Activated T-helper 17 cell treated with anti-CD3 and anti-CD28 coated beads, Interleukin-2, amount 50 U/mL, for 72 hours (primary cell): ENCODE data around the gene RAB6B. TPM values are rescaled to one million over a fixed set of nuclear protein-coding genes. Genes with fewer than 3 reads are reported as not detected.

Source experiments
- ATAC-seq: fragments of 150-1000 bp; cut with Tn5 transposase; replicated peaks from 2 replicates; pipeline ENCODE4 v1.10.0; 2021; ENCODE audit warnings: mild to moderate bottlenecking, moderate library complexity
- H3K27ac Mint-ChIP-seq: one replicate; pipeline ENCODE4 v1.8.0; 2022; ENCODE audit warnings: mixed read lengths
- H3K27me3 Mint-ChIP-seq: one replicate; pipeline ENCODE4 v1.8.0; 2022; ENCODE audit warnings: mixed read lengths
- H3K36me3 Mint-ChIP-seq: one replicate; pipeline ENCODE4 v1.8.0; 2022; ENCODE audit warnings: low read depth, mild to moderate bottlenecking, mixed read lengths
- H3K4me1 Mint-ChIP-seq: one replicate; pipeline ENCODE4 v1.8.0; 2022; ENCODE audit warnings: mixed read lengths
- H3K4me3 Mint-ChIP-seq: one replicate; pipeline ENCODE4 v1.8.0; 2022; ENCODE audit warnings: mild to moderate bottlenecking, mixed read lengths
- H3K9me3 Mint-ChIP-seq: one replicate; pipeline ENCODE4 v1.8.0; 2022; ENCODE audit warnings: mixed read lengths
- total RNA-seq, 2 donors: library from RNA; stranded (reverse); gene quantifications; one replicate each; pipeline ENCODE4 v1.2.3, GENCODE V29; 2022

RAB6B gene
- total RNA-seq, 2 donors from 2014 or later = 0.19 to 3.1 TPM

GRCh38 chr3:133893683-133894352 is 1.9 kb downstream of the RAB6B start:
- peaks cover 32% of the 10 kb centered on the region for H3K27me3 Mint-ChIP-seq
- H3K9me3 Mint-ChIP-seq = no peaks in the 10 kb centered on the region
- H3K4me3 Mint-ChIP-seq = no peak overlapping the region
- no peak for ATAC-seq
- H3K4me1 Mint-ChIP-seq = no peaks in the 10 kb centered on the region
- no peaks in the 10 kb centered on the region for H3K36me3 Mint-ChIP-seq
- no peak overlapping the region for H3K27ac Mint-ChIP-seq

GRCh38 chr3:133892541-133893231 is 3.0 kb downstream of the RAB6B start:
- Mint-ChIP-seq H3K9me3 (no peaks in the 10 kb centered on the region), H3K4me1 (no peaks in the 10 kb centered on the region), H3K4me3 (no peak overlapping the region), H3K27ac (no peak overlapping the region), H3K36me3 (no peaks in the 10 kb centered on the region), H3K27me3 (peaks cover 28% of the 10 kb centered on the region)
- ATAC-seq = no peak

- no peak overlapping the region for H3K4me3 Mint-ChIP-seq
- ATAC-seq = no peak
- no peaks in the 10 kb centered on the region for H3K36me3 Mint-ChIP-seq
- peaks cover 21% of the 10 kb centered on the region for H3K27me3 Mint-ChIP-seq
- no peak overlapping the region for H3K27ac Mint-ChIP-seq
- H3K9me3 Mint-ChIP-seq = no peaks in the 10 kb centered on the region
- H3K4me1 Mint-ChIP-seq = no peaks in the 10 kb centered on the region
Measured at GRCh38 chr3:133891662-133892378, 3.9 kb downstream of the RAB6B start.

GRCh38 chr3:133890972-133891644 is 4.6 kb downstream of the RAB6B start:
- H3K4me1 Mint-ChIP-seq = no peaks in the 10 kb centered on the region

GRCh38 chr3:133890037-133890436 is 5.6 kb downstream of the RAB6B start:
- ATAC-seq = no peak
- Mint-ChIP-seq H3K9me3 (no peaks in the 10 kb centered on the region), H3K36me3 (no peaks in the 10 kb centered on the region), H3K27me3 (peaks cover 17% of the 10 kb centered on the region), H3K4me3 (no peak overlapping the region), H3K4me1 (no peaks in the 10 kb centered on the region), H3K27ac (no peak overlapping the region)

More at GRCh38 chr3:133890972-133891644, 4.6 kb downstream of the RAB6B start:
- ATAC-seq = no peak
- H3K4me3 Mint-ChIP-seq = no peak overlapping the region
- no peak overlapping the region for H3K27ac Mint-ChIP-seq
- H3K27me3 Mint-ChIP-seq = peaks cover 16% of the 10 kb centered on the region
- no peaks in the 10 kb centered on the region for H3K36me3 Mint-ChIP-seq
- H3K9me3 Mint-ChIP-seq = no peaks in the 10 kb centered on the region

GRCh38 chr3:133888726-133889340 is 6.8 kb downstream of the RAB6B start:
- H3K9me3 Mint-ChIP-seq = no peaks in the 10 kb centered on the region
- H3K36me3 Mint-ChIP-seq = no peaks in the 10 kb centered on the region
- H3K27ac Mint-ChIP-seq = no peak overlapping the region
- no peak overlapping the region for H3K4me3 Mint-ChIP-seq
- no peaks in the 10 kb centered on the region for H3K4me1 Mint-ChIP-seq
- peaks cover 16% of the 10 kb centered on the region for H3K27me3 Mint-ChIP-seq
- ATAC-seq = no peak

GRCh38 chr3:133887803-133888703 is 7.6 kb downstream of the RAB6B start:
- H3K36me3 Mint-ChIP-seq = no peaks in the 10 kb centered on the region
- no peak for ATAC-seq
- no peaks in the 10 kb centered on the region for H3K4me1 Mint-ChIP-seq
- H3K4me3 Mint-ChIP-seq = no peak overlapping the region
- no peak overlapping the region for H3K27ac Mint-ChIP-seq
- peaks cover 11% of the 10 kb centered on the region for H3K27me3 Mint-ChIP-seq
- H3K9me3 Mint-ChIP-seq = no peaks in the 10 kb centered on the region

GRCh38 chr3:133887074-133887802 is 8.4 kb downstream of the RAB6B start:
- no peaks in the 10 kb centered on the region for H3K36me3 Mint-ChIP-seq
- no peak overlapping the region for H3K4me3 Mint-ChIP-seq
- ATAC-seq = no peak
- H3K4me1 Mint-ChIP-seq = peaks cover 2% of the 10 kb centered on the region
- no peaks in the 10 kb centered on the region for H3K9me3 Mint-ChIP-seq
- H3K27me3 Mint-ChIP-seq = peaks cover 9% of the 10 kb centered on the region
- H3K27ac Mint-ChIP-seq = no peak overlapping the region

- Mint-ChIP-seq H3K27ac (no peak overlapping the region), H3K9me3 (no peaks in the 10 kb centered on the region), H3K36me3 (no peaks in the 10 kb centered on the region), H3K27me3 (peaks cover 9% of the 10 kb centered on the region), H3K4me3 (no peak overlapping the region), H3K4me1 (peaks cover 6% of the 10 kb centered on the region)
- ATAC-seq = no peak
Measured at GRCh38 chr3:133886031-133886722, 9.5 kb downstream of the RAB6B start.

GRCh38 chr3:133884887-133885711 is 10.6 kb downstream of the RAB6B start:
- Mint-ChIP-seq H3K9me3 (no peaks in the 10 kb centered on the region), H3K4me3 (no peak overlapping the region), H3K36me3 (no peaks in the 10 kb centered on the region), H3K27ac (no peak overlapping the region), H3K4me1 (peaks cover 6% of the 10 kb centered on the region), H3K27me3 (peaks cover 5% of the 10 kb centered on the region)
- no peak for ATAC-seq

GRCh38 chr3:133884054-133884886 is 11.4 kb downstream of the RAB6B start:
- ATAC-seq = no peak
- peaks cover 5% of the 10 kb centered on the region for H3K27me3 Mint-ChIP-seq
- peaks cover 6% of the 10 kb centered on the region for H3K4me1 Mint-ChIP-seq
- no peak overlapping the region for H3K4me3 Mint-ChIP-seq
- H3K9me3 Mint-ChIP-seq = no peaks in the 10 kb centered on the region
- no peaks in the 10 kb centered on the region for H3K36me3 Mint-ChIP-seq
- H3K27ac Mint-ChIP-seq = no peak overlapping the region
